Glutamatergic neuron (in vitro differentiated cells): ENCODE measurements around the gene TOMM40L. TPM values are rescaled to one million over a fixed set of nuclear protein-coding genes. Genes with fewer than 3 reads are reported as not detected.

Experiments used
- DNase-seq: peaks from one replicate; pipeline ENCODE4 v3.0.0; 2022
- H3K27ac Mint-ChIP-seq: one replicate; pipeline ENCODE4 v1.8.0; 2020; ENCODE audit warnings: mild to moderate bottlenecking, mixed read lengths, inconsistent platforms; ENCODE audit not compliant: unreplicated experiment
- H3K27me3 Mint-ChIP-seq: one replicate; pipeline ENCODE4 v1.8.0; 2020; ENCODE audit warnings: mild to moderate bottlenecking, moderate library complexity, mixed read lengths, inconsistent platforms; ENCODE audit not compliant: unreplicated experiment
- H3K36me3 Mint-ChIP-seq: one replicate; pipeline ENCODE4 v1.8.0; 2020; ENCODE audit warnings: mild to moderate bottlenecking, mixed read lengths, inconsistent platforms; ENCODE audit not compliant: unreplicated experiment
- H3K4me1 Mint-ChIP-seq: one replicate; pipeline ENCODE4 v1.8.0; 2020; ENCODE audit warnings: mild to moderate bottlenecking, low read depth, mixed read lengths, inconsistent platforms; ENCODE audit not compliant: unreplicated experiment
- H3K4me3 Mint-ChIP-seq: one replicate; pipeline ENCODE4 v1.8.0; 2020; ENCODE audit warnings: mild to moderate bottlenecking, mixed read lengths, inconsistent platforms; ENCODE audit not compliant: unreplicated experiment
- H3K9me3 Mint-ChIP-seq: one replicate; pipeline ENCODE4 v1.8.0; 2020; ENCODE audit warnings: mild to moderate bottlenecking, moderate library complexity, mixed read lengths, inconsistent platforms; ENCODE audit not compliant: unreplicated experiment
- total RNA-seq: library from RNA; stranded (reverse); fragmentation: NEBNext Ultra II Directional; extraction: Animal tissue kit (Norgen Biotek cat#: 25700); gene quantifications from one replicate; pipeline ENCODE4 v1.2.1, GENCODE V29; 2021; ENCODE audit not compliant: unreplicated experiment
- TF ChIP-seq, protein P1 (sequence below): fragments of 200-600 bp; sonication (generic); IDR thresholded peaks from one replicate; pipeline ENCODE4 v1.5.0; 2021; ENCODE audit not compliant: partially characterized antibody, unreplicated experiment

The TOMM40L gene
- total RNA-seq, 1 donor from 2014 or later = 20.7 TPM

GRCh38 chr1:161199506-161200139 lies 26.2 kb upstream of the TOMM40L start:
- H3K9me3 Mint-ChIP-seq = peaks cover 6% of the 10 kb centered on the region
- H3K36me3 Mint-ChIP-seq = peaks cover 5% of the 10 kb centered on the region
- H3K4me1 Mint-ChIP-seq = peaks cover 25% of the 10 kb centered on the region
- H3K4me3 Mint-ChIP-seq = peak overlapping the region; percentile 82
- TF ChIP-seq, protein P1, sequence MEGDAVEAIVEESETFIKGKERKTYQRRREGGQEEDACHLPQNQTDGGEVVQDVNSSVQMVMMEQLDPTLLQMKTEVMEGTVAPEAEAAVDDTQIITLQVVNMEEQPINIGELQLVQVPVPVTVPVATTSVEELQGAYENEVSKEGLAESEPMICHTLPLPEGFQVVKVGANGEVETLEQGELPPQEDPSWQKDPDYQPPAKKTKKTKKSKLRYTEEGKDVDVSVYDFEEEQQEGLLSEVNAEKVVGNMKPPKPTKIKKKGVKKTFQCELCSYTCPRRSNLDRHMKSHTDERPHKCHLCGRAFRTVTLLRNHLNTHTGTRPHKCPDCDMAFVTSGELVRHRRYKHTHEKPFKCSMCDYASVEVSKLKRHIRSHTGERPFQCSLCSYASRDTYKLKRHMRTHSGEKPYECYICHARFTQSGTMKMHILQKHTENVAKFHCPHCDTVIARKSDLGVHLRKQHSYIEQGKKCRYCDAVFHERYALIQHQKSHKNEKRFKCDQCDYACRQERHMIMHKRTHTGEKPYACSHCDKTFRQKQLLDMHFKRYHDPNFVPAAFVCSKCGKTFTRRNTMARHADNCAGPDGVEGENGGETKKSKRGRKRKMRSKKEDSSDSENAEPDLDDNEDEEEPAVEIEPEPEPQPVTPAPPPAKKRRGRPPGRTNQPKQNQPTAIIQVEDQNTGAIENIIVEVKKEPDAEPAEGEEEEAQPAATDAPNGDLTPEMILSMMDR = no peak
- H3K27me3 Mint-ChIP-seq = peaks cover 6% of the 10 kb centered on the region
- no peak for DNase-seq
- peak overlapping the region; percentile 86 for H3K27ac Mint-ChIP-seq

GRCh38 chr1:161200421-161200991 lies 25.4 kb upstream of the TOMM40L start:
- peaks cover 6% of the 10 kb centered on the region for H3K9me3 Mint-ChIP-seq
- H3K27ac Mint-ChIP-seq = peak overlapping the region; percentile 98
- TF ChIP-seq, protein P1 = no peak
- DNase-seq = no peak
- peaks cover 25% of the 10 kb centered on the region for H3K4me1 Mint-ChIP-seq
- peaks cover 5% of the 10 kb centered on the region for H3K36me3 Mint-ChIP-seq
- H3K4me3 Mint-ChIP-seq = peak overlapping the region; percentile 15
- H3K27me3 Mint-ChIP-seq = peaks cover 6% of the 10 kb centered on the region

DNA sequence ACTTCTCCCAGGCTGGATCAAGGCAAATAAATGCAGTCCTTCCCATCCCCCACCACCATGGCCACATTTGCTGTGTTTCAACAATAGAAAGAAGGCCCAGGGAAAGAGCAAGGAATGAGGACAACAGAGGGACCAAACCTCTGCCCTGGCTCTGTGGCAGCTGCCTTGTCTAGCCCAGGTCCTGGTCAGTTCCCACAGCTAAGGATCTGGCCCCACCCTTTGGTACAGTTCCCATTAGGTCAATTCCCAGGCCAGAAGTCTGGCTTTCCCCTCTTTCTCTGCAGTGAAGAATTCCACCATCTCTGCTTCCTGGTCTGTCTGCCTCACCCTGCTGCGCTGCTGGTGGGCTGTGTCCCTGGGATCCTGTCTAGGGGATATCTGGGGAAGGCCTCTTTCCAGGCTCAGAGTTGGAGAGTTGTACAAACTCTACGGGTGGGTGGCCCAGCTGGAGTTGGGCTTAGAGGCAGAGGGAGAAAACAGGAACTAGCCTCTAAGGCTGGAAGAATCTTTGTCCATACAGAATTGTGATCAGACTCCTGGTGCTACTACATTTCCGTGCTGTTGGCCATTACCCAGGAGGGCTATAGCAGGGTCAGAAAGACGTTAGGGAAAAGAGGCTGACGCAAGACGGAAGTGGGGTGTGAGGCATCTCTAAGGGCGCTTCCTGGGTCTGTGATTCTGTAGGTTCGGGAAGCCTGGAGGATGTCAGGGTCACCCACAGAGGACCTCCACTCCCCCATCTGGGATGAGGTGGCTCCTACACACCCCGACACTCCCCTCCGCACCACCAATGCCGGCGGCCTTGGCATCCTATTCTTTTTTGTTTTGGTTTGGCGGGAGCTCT lies 24.6 kb upstream of the TOMM40L start:
- H3K36me3 Mint-ChIP-seq = peaks cover 7% of the 10 kb centered on the region
- peaks cover 6% of the 10 kb centered on the region for H3K27me3 Mint-ChIP-seq
- TF ChIP-seq, protein P1 = no peak
- DNase-seq = no peak
- H3K4me1 Mint-ChIP-seq = peaks cover 25% of the 10 kb centered on the region
- H3K9me3 Mint-ChIP-seq = peaks cover 6% of the 10 kb centered on the region
- H3K4me3 Mint-ChIP-seq = peak overlapping the region; percentile 92
- H3K27ac Mint-ChIP-seq = peak overlapping the region; percentile 98

DNA sequence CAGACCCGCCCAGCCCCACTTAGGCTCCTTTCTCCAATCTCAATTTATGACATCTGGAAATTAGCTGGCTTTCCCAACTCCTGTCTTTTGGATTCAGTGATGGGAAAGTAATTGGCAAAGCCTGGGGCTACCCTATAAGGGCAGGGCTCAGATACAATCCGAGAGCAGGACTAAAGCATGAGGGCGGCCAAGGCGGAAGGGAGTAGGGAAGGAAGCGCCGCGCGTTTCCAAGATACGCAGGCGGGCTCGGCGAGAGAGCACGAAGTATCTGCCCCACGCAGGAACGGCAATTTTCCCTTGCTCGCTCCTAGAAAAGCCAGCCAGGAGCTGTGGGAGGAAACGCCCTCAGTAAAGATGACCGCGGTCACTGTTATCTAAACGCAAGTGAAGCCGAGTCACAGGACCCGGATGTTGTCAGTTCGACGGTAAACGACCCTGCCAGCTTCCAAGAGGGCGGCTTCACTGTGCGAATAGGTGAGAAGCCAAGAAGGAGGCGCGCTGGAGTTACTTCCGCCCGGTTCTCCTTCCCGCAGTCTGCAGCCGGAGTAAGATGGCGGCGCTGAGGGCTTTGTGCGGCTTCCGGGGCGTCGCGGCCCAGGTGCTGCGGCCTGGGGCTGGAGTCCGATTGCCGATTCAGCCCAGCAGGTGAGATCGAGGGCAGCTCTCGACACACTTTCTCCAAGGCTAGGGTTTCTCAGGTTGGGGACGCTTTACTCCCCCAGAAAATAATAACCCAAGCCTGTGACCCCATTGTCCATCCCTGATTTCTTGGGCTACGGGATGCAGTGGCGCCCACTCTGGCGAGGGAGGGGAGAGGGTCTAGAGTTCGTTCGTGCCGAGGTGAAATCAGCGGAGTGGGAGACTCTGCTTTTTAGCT lies 23.8 kb upstream of the TOMM40L start, which contains the start of gene NDUFS2:
Gene NDUFS2 (plus strand): TSS at position 532 of the 877 bp plus-strand sequence. CDS start 19 bp downstream, at position 551.
- H3K36me3 Mint-ChIP-seq = peaks cover 10% of the 10 kb centered on the region
- H3K27ac Mint-ChIP-seq = peak within 1 kb of the TSS; percentile 98
- TF ChIP-seq, protein P1 = peak; percentile 36
- peaks cover 6% of the 10 kb centered on the region for H3K9me3 Mint-ChIP-seq
- peaks cover 6% of the 10 kb centered on the region for H3K27me3 Mint-ChIP-seq
- H3K4me1 Mint-ChIP-seq = peaks cover 25% of the 10 kb centered on the region
- peak within 1 kb of the TSS; percentile 92 for H3K4me3 Mint-ChIP-seq
- peak; percentile 94 for DNase-seq
